ENCODE results near the gene NPC1. TPM values are rescaled to one million over a fixed set of nuclear protein-coding genes. Genes with fewer than 3 reads are reported as not detected.
"Not testable (repeated sequence)": the region's sequence is repeated elsewhere in the genome, so short reads cannot be mapped to it uniquely, and the experiment has no call there.

Gene NPC1
- polyA plus RNA-seq, 3 donors: 18.1 to 26.1 (median 25.4) TPM

- not testable (repeated sequence) for DNase-seq
Observed at GRCh38 chr18:23613091-23613475, 26.8 kb upstream of the NPC1 start.

- no peak for DNase-seq
Observed at GRCh38 chr18:23612434-23613090, 26.3 kb upstream of the NPC1 start.

GRCh38 chr18:23609390-23610023, 23.2 kb upstream of the NPC1 start:
- DNase-seq: no peak

GRCh38 chr18:23608211-23608610, 21.9 kb upstream of the NPC1 start:
- DNase-seq: no peak

GRCh38 chr18:23605941-23606340, 19.6 kb upstream of the NPC1 start:
- no peak for DNase-seq

- DNase-seq: no peak
Observed at GRCh38 chr18:23599809-23600208, 13.5 kb upstream of the NPC1 start.

GRCh38 chr18:23596183-23596582, 9.9 kb upstream of the NPC1 start:
- DNase-seq: no peak

- no peak for DNase-seq
Observed at GRCh38 chr18:23595591-23595990, 9.3 kb upstream of the NPC1 start.

- no peak for DNase-seq
Observed at GRCh38 chr18:23593720-23594119, 7.4 kb upstream of the NPC1 start.

- DNase-seq: no peak
Observed at GRCh38 chr18:23592911-23593310, 6.6 kb upstream of the NPC1 start.

- no peak for DNase-seq
Observed at GRCh38 chr18:23591011-23591410, 4.7 kb upstream of the NPC1 start.

GRCh38 chr18:23588836-23589560, 2.7 kb upstream of the NPC1 start:
- DNase-seq: no peak

- DNase-seq: no peak
Observed at GRCh38 chr18:23587220-23587642, 925 bp upstream of the NPC1 start.

- no peak for DNase-seq
Observed at GRCh38 chr18:23585897-23586248, 433 bp downstream of the NPC1 start.

GRCh38 chr18:23585007-23585871, 1.1 kb downstream of the NPC1 start:
- DNase-seq: no peak

GRCh38 chr18:23584019-23584983, 2.0 kb downstream of the NPC1 start:
- no peak for DNase-seq

GRCh38 chr18:23583071-23583865, 3.0 kb downstream of the NPC1 start:
- no peak for DNase-seq

GRCh38 chr18:23580677-23581367, 5.5 kb downstream of the NPC1 start:
- DNase-seq: no peak

- no peak for DNase-seq
Observed at GRCh38 chr18:23578891-23579653, 7.2 kb downstream of the NPC1 start.

All from renal pelvis (tissue), 4 donors.